GM21360 (cell line): ENCODE measurements around the gene DNASE1L1.

Experiments used
- ATAC-seq: cut with Tn5 transposase; IDR thresholded peaks from one replicate; pipeline ENCODE4 v1.9.1; 2021; ENCODE audit warnings: mild to moderate bottlenecking, moderate library complexity; ENCODE audit not compliant: unreplicated experiment

DNASE1L1 gene

GRCh38 chrX:154436983-154437752 lies 28.1 kb upstream of the DNASE1L1 start, which contains the start of gene GDI1:
GDI1 (plus strand) TSS chrX:154437154; CDS start chrX:154437255, 101 bp downstream.
- no peak for ATAC-seq

- ATAC-seq = no peak
Measured at GRCh38 chrX:154436374-154436982, 27.4 kb upstream of the DNASE1L1 start.

- no peak for ATAC-seq
Measured at GRCh38 chrX:154435171-154435733, 26.2 kb upstream of the DNASE1L1 start.

GRCh38 chrX:154434394-154435168 lies 25.5 kb upstream of the DNASE1L1 start:
- ATAC-seq = no peak

GRCh38 chrX:154433605-154434004 lies 24.6 kb upstream of the DNASE1L1 start:
- ATAC-seq = no peak

GRCh38 chrX:154432210-154432609 lies 23.2 kb upstream of the DNASE1L1 start:
- ATAC-seq = no peak

- ATAC-seq = no peak
Measured at GRCh38 chrX:154431341-154431740, 22.3 kb upstream of the DNASE1L1 start.

GRCh38 chrX:154430916-154431315 lies 21.9 kb upstream of the DNASE1L1 start:
- no peak for ATAC-seq

- no peak for ATAC-seq
Measured at GRCh38 chrX:154430479-154430878, 21.4 kb upstream of the DNASE1L1 start.

GRCh38 chrX:154429711-154430110 lies 20.7 kb upstream of the DNASE1L1 start:
- no peak for ATAC-seq

GRCh38 chrX:154428176-154429171 lies 19.4 kb upstream of the DNASE1L1 start, which contains the start of gene ATP6AP1:
ATP6AP1 (plus strand) TSS chrX:154428677; CDS start chrX:154428693, 16 bp downstream.
- ATAC-seq = peak; percentile 93

- ATAC-seq = no peak
Measured at GRCh38 chrX:154426916-154427770, 18.1 kb upstream of the DNASE1L1 start.

GRCh38 chrX:154420402-154420756 lies 11.3 kb upstream of the DNASE1L1 start:
- no peak for ATAC-seq

GRCh38 chrX:154419688-154420401 lies 10.8 kb upstream of the DNASE1L1 start:
- no peak for ATAC-seq

- no peak for ATAC-seq
Measured at GRCh38 chrX:154419189-154419588, 10.1 kb upstream of the DNASE1L1 start.

GRCh38 chrX:154417157-154417556 lies 8.1 kb upstream of the DNASE1L1 start:
- ATAC-seq = no peak

GRCh38 chrX:154413142-154413541 lies 4.1 kb upstream of the DNASE1L1 start:
- ATAC-seq = no peak

GRCh38 chrX:154412468-154412867 lies 3.4 kb upstream of the DNASE1L1 start:
- ATAC-seq = no peak

- ATAC-seq = peak; percentile 40
Measured at GRCh38 chrX:154411981-154412340, 2.9 kb upstream of the DNASE1L1 start.
